Tibial artery (tissue), 4 donors: ENCODE results near the gene ADPRHL1.

Experiments
- DNase-seq, 2 donors: peaks; one replicate each; pipeline ENCODE4 v3.0.0-alpha.2; 2019
- H3K27ac ChIP-seq, 2 donors: fragments of 200-600 bp; sonication (generic) in 1 of 2; 1 replicate in 1 of 2; 2 replicates in 1 of 2; pipeline ENCODE4 v1.5.1; 2018 to 2019; ENCODE audit warnings: mild to moderate bottlenecking in 1 of 2
- H3K27me3 ChIP-seq, 2 donors: fragments of 200-600 bp; sonication (generic) in 1 of 2; one replicate each; pipeline versions ENCODE4 v1.5.1 to v1.6.0; 2016 to 2019
- H3K36me3 ChIP-seq, 3 donors: fragments of 200-600 bp; sonication (generic) in 2 of 3; one replicate each; pipeline ENCODE4 v1.5.1; 2016 to 2019; ENCODE audit warnings: mild to moderate bottlenecking in 2 of 3
- H3K4me1 ChIP-seq, 4 donors: fragments of 200-600 bp; sonication (generic) in 2 of 4; 1 replicate in 3 of 4; 2 replicates in 1 of 4; pipeline ENCODE4 v1.5.1; 2016 to 2019
- H3K4me3 ChIP-seq, 2 donors: fragments of 200-600 bp; sonication (generic) in 1 of 2; 1 replicate in 1 of 2; 2 replicates in 1 of 2; pipeline ENCODE4 v1.5.1; 2018 to 2019; ENCODE audit warnings: mild to moderate bottlenecking in 2 of 2
- H3K9me3 ChIP-seq, 3 donors: fragments of 200-600 bp; sonication (generic) in 1 of 3; one replicate each; pipeline ENCODE4 v1.5.1; 2016 to 2019
- intact Hi-C: fragments of 100-400 bp; cut with DNase I; formaldehyde crosslinking; loops from one replicate; pipeline ENCODE4 v1.15.0; 2023; ENCODE audit warnings: low total_unique reads
- TF ChIP-seq, protein P1 (sequence below), 2 experiments: fragments of 200-600 bp in 1 of 2; fragments of 450-650 bp in 1 of 2; IDR thresholded peaks; one replicate each; pipeline ENCODE4 v1.5.1; 2017 to 2019; ENCODE audit warnings: antibody characterized with exemption in 2 of 2, mild to moderate bottlenecking in 1 of 2, moderate library complexity in 1 of 2

ADPRHL1 gene

GRCh38 chr13:113490496-113491417 lies 37.5 kb upstream of the ADPRHL1 start, which contains the start of gene DCUN1D2:
Gene DCUN1D2, minus strand, starts transcription at chr13:113490711. Its CDS starts 42 bp downstream, at chr13:113490669.
- Histone ChIP-seq H3K9me3 (no peaks in the 10 kb centered on the region), H3K27me3 (no peaks in the 10 kb centered on the region), H3K4me1 (peaks cover 0 to 64% (median 55%) of the 10 kb centered on the region in 4 donors), H3K4me3 (peak within 1 kb of the TSS; percentile 89 to 95), H3K27ac (peak within 1 kb of the TSS; percentile 92 to 94), H3K36me3 (peaks cover under 1 to 4% (median under 1%) of the 10 kb centered on the region in 3 donors)
- TF ChIP-seq, protein P1, sequence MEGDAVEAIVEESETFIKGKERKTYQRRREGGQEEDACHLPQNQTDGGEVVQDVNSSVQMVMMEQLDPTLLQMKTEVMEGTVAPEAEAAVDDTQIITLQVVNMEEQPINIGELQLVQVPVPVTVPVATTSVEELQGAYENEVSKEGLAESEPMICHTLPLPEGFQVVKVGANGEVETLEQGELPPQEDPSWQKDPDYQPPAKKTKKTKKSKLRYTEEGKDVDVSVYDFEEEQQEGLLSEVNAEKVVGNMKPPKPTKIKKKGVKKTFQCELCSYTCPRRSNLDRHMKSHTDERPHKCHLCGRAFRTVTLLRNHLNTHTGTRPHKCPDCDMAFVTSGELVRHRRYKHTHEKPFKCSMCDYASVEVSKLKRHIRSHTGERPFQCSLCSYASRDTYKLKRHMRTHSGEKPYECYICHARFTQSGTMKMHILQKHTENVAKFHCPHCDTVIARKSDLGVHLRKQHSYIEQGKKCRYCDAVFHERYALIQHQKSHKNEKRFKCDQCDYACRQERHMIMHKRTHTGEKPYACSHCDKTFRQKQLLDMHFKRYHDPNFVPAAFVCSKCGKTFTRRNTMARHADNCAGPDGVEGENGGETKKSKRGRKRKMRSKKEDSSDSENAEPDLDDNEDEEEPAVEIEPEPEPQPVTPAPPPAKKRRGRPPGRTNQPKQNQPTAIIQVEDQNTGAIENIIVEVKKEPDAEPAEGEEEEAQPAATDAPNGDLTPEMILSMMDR (IDR thresholded peaks at IDR 0.05), result no peak
- peak; percentile 92 to 97 for DNase-seq
- intact Hi-C loops, result loop anchor here (10.0 kb wide), 1 partner anchor 196 kb away; the partner anchor contains the start of gene LAMP1

GRCh38 chr13:113489549-113490495 lies 36.5 kb upstream of the ADPRHL1 start:
- peak overlapping the region; percentile 89 to 95 for H3K4me3 ChIP-seq
- H3K4me1 ChIP-seq, result peaks cover 0 to 55% (median 46%) of the 10 kb centered on the region in 4 donors
- peak in 1 of 2 donors; percentile 76 for DNase-seq
- H3K9me3 ChIP-seq, result no peaks in the 10 kb centered on the region
- no peaks in the 10 kb centered on the region for H3K27me3 ChIP-seq
- intact Hi-C loops, result loop anchor here (10.0 kb wide), 1 partner anchor 195 kb away; the partner anchor contains the start of gene LAMP1
- H3K36me3 ChIP-seq, result no peaks in the 10 kb centered on the region
- TF ChIP-seq, protein P1 (IDR thresholded peaks at IDR 0.05), result no peak
- H3K27ac ChIP-seq, result peak overlapping the region; percentile 92 to 94

DNA sequence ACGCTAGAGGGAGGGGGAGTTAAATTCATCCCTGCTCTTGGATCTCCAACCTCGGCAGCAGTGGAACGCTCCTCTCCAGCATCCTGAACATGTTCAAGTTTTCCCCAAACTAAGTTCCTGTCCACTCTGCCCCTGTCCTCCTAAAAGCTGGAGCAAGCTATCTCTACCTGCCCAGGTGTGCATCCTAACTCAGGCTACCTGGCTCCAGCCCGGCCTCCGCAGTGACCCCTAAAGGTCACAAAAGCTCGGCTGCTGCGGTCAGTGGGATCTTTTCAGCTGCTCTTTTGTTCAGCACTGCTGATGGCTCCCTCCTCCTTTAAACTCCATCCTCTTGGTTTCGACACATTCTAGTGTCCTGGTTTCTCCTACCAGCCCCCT lies 35.9 kb upstream of the ADPRHL1 start:
- Histone ChIP-seq H3K27ac (no peak overlapping the region), H3K27me3 (no peaks in the 10 kb centered on the region), H3K36me3 (no peaks in the 10 kb centered on the region), H3K4me3 (peak overlapping the region; percentile 89 to 95), H3K9me3 (no peaks in the 10 kb centered on the region), H3K4me1 (peaks cover 0 to 49% (median 40%) of the 10 kb centered on the region in 4 donors)
- intact Hi-C loops, result no loop called here
- TF ChIP-seq, protein P1 (IDR thresholded peaks at IDR 0.05), result no peak
- no peak for DNase-seq

- no peak overlapping the region for H3K27ac ChIP-seq
- no peaks in the 10 kb centered on the region for H3K36me3 ChIP-seq
- H3K9me3 ChIP-seq, result no peaks in the 10 kb centered on the region
- H3K4me1 ChIP-seq, result peaks cover 0 to 40% (median 32%) of the 10 kb centered on the region in 4 donors
- no peak for DNase-seq
- no peaks in the 10 kb centered on the region for H3K27me3 ChIP-seq
- H3K4me3 ChIP-seq, result no peak overlapping the region
- TF ChIP-seq, protein P1 (IDR thresholded peaks at IDR 0.05), result no peak
- intact Hi-C loops, result no loop called here
These were observed 35.0 kb upstream of the ADPRHL1 start for GRCh38 chr13:113488283-113488682.

- intact Hi-C loops, result no loop called here
- Histone ChIP-seq H3K27ac (no peak overlapping the region), H3K9me3 (no peaks in the 10 kb centered on the region), H3K36me3 (no peaks in the 10 kb centered on the region), H3K27me3 (no peaks in the 10 kb centered on the region), H3K4me3 (no peak overlapping the region), H3K4me1 (peaks cover 0 to 26% (median 16%) of the 10 kb centered on the region in 4 donors)
- DNase-seq, result no peak
- TF ChIP-seq, protein P1 (IDR thresholded peaks at IDR 0.05), result no peak
These were observed 33.4 kb upstream of the ADPRHL1 start for GRCh38 chr13:113486698-113487097.
